COLO668 (cell line): ENCODE results near the gene CHST11.

Experiments
- DNase-seq: peaks from one replicate; lab custom pipeline; 2025; ENCODE audit not compliant: unreplicated experiment; lab: John Stamatoyannopoulos, UW

CHST11 gene

GRCh38 chr12:104709692-104710435 is 253.1 kb downstream of the CHST11 start:
- DNase-seq: no peak

- DNase-seq: no peak
Measured at GRCh38 chr12:104710940-104711689, 254.4 kb downstream of the CHST11 start.

DNA sequence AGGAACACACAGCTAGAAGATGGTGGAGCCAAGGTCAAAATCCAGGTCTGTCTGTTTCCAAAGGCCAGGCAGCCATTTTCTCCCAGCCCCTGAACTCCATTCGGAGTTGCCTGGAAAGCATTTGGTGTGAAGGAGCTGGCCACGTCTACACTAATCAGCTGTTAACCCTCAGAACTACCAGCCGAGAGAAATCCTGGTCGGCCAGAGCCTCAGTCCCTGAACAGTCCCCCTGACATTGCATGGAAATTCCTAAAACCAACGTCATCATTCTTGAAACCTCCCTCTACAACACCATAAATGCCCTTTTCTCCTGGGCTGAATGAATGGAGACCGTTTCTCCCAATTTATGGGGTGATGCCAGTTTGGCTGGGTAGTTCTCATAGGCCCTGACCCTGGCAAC is 255.7 kb downstream of the CHST11 start:
- no peak for DNase-seq

GRCh38 chr12:104712968-104713367 is 256.2 kb downstream of the CHST11 start:
- DNase-seq: no peak

- no peak for DNase-seq
Measured at GRCh38 chr12:104713444-104713843, 256.7 kb downstream of the CHST11 start.

GRCh38 chr12:104714369-104714768 is 257.6 kb downstream of the CHST11 start:
- DNase-seq: no peak

- no peak for DNase-seq
Measured at GRCh38 chr12:104716172-104716571, 259.4 kb downstream of the CHST11 start.

- no peak for DNase-seq
Measured at GRCh38 chr12:104718304-104718929, 261.7 kb downstream of the CHST11 start.

GRCh38 chr12:104719700-104720338 is 263.1 kb downstream of the CHST11 start:
- DNase-seq: no peak

DNA sequence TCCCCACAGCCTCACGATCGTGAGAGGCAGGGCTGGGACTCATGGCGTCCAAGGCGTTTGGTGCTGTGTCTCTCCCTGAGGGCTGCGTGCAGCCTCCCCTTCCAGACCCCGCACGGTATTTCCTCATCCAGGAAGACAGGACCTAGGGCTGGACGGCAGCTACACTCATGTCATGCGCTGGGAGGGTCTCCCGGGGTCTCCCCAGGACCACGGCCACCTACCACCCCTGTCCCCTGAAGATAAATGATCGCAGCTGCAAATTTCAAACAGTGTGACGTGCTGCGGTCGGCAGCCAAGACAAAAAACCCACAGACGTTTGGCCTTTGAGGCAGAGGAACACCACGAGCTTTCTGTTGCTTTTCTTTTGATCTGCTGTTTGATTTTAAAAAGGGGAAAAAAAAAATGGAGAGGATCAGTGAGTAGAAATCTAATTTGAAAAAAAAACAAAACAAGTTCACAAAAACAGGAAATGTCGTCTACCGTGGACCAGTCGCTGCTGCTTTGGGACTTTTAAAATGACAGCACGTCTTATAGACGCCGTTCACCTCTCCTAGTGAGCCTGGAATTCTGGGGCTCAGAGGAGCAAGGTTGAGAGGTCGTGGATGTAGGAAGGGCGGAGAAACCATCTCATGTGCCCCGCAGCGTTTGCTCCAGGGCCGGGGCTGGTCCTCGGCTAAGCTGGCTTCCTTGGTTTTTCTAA is 263.7 kb downstream of the CHST11 start:
- DNase-seq: no peak

- no peak for DNase-seq
Measured at GRCh38 chr12:104721039-104721405, 264.3 kb downstream of the CHST11 start.

GRCh38 chr12:104721936-104722335 is 265.2 kb downstream of the CHST11 start:
- no peak for DNase-seq

- no peak for DNase-seq
Measured at GRCh38 chr12:104722601-104723534, 266.1 kb downstream of the CHST11 start.

DNA sequence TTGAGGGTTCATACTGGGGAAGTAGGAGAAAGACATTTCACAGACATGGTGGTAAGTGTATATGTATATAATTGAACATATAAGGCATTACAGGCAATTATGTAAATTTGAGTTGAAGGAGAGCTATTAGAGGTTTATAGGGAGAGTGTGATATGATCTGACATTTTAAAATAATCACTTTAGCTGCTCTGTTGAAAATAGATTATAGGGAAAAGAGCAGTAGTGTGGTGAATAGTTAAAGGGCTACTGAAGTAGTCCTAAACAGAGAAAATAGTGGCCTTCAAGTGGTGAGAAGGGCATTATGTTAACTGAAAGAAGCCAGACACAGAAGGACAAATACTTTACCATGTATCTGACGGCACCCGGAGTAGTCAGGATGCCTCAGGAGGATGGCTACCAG is 267.1 kb downstream of the CHST11 start:
- DNase-seq: no peak

GRCh38 chr12:104724992-104725585 is 268.3 kb downstream of the CHST11 start:
- no peak for DNase-seq

DNA sequence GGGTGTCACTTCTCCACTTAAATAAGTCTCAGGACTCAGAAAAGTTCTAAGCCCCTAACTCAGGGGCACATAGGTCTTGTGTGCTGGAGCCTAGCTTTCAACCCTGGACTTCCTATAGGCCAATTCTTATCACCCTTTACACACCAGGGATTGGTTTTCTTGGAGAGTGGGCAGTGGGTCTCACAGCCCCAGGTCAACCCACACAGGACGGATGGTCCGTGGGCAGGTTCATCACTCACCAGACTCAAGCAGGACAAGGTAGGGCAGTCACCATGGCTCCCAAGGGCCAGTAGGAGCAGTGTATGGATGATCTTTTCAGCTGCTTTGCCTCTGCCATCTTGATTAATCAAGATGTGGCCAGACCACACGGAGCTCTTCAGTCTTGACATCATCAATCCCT is 268.9 kb downstream of the CHST11 start:
- DNase-seq: no peak

DNA sequence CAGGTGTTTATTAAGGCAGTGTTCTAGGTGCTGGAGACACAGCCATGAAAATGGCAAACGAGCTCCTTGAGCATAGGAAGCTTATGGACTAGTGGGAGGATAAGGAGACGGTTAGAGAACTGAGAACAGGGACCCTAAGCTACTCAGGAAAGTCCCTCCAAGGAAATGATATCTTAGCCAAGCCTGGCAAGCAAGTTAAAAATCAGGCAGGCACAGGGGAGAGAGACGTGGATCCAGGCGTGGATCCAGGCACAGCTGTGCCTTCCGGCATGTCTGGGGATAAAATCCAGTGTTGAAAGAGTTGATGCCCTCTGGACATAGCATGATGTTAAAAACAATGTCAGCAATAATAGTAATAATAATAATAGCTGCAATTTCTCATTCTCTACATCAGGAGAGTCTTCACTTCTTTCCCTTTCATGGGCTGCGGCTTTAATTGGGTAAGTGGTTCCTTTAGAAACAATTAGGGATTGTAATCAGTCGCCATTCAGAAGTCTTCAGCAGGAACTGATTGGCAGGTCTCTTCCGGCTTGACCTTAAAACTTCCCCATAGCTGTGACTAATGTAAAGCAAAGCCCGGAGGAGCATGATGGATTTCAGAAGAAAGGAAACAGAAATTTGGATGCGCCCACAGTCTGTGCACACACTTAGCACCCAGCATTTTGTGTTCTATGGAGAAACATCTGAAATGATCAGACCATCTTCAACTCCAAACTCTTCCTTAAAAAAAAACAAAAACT is 271.1 kb downstream of the CHST11 start:
- DNase-seq: no peak

- no peak for DNase-seq
Measured at GRCh38 chr12:104729091-104729490, 272.3 kb downstream of the CHST11 start.
